Muscle of leg (tissue), 11 donors: ENCODE measurements around the gene CUL7. TPM values are rescaled to one million over a fixed set of nuclear protein-coding genes. Genes with fewer than 3 reads are reported as not detected.
A peak's percentile ranks its signal among the peaks of the same experiment; 100 is the strongest.
"Not testable (repeated sequence)": the region's sequence is repeated elsewhere in the genome, so short reads cannot be mapped to it uniquely, and the experiment has no call there.

Experiments
- DNase-seq: peaks from one replicate; pipeline ENCODE4 v3.0.0; 2013
- H3K27ac ChIP-seq: one replicate; pipeline ENCODE4 v1.5.1; 2013; ENCODE audit warnings: mild to moderate bottlenecking, low read length, control low read depth
- H3K27me3 ChIP-seq: one replicate; pipeline ENCODE4 v1.6.1; 2013; ENCODE audit warnings: low read length; ENCODE audit not compliant: control insufficient read depth, insufficient read depth
- H3K36me3 ChIP-seq: one replicate; pipeline ENCODE4 v1.6.1; 2013; ENCODE audit warnings: low read length; ENCODE audit not compliant: control insufficient read depth, insufficient read depth
- H3K4me1 ChIP-seq: one replicate; pipeline ENCODE4 v1.6.1; 2013; ENCODE audit warnings: low read length; ENCODE audit not compliant: control insufficient read depth, insufficient read depth
- H3K4me3 ChIP-seq: one replicate; pipeline ENCODE4 v1.5.1; 2013; ENCODE audit warnings: low read length, control low read depth
- H3K9me3 ChIP-seq: replicated peaks from 2 replicates; pipeline ENCODE4 v1.6.1; 2013; ENCODE audit warnings: low read depth, low read length; ENCODE audit not compliant: control insufficient read depth
- WGBS: methylation state at CpG from one replicate; pipeline ENCODE4 v1.1.5; 2013; ENCODE audit warnings: missing lambda C conversion rate; ENCODE audit not compliant: insufficient coverage; 5-methylcytosine and 5-hydroxymethylcytosine counted together
- polyA plus RNA-seq, 8 donors: library from polyadenylated mRNA; unstranded; fragments of 120-200 nt; gene quantifications; one replicate each; pipeline versions ENCODE4 v1.2.1 to v1.2.3, GENCODE V29; 2013; ENCODE audit warnings: inconsistent platforms in 1 of 8, low replicate concordance in 1 of 8; ENCODE audit not compliant: insufficient read length in 8 of 8, insufficient read depth in 1 of 8
- total RNA-seq: library from RNA; stranded (reverse); fragments of 120-200 nt; gene quantifications from one replicate; pipeline ENCODE4 v1.2.4, GENCODE V29; 2013

The CUL7 gene
- total and polyA plus RNA-seq, 9 donors, result 35.7 to 49.2 (median 41.4) TPM

DNA sequence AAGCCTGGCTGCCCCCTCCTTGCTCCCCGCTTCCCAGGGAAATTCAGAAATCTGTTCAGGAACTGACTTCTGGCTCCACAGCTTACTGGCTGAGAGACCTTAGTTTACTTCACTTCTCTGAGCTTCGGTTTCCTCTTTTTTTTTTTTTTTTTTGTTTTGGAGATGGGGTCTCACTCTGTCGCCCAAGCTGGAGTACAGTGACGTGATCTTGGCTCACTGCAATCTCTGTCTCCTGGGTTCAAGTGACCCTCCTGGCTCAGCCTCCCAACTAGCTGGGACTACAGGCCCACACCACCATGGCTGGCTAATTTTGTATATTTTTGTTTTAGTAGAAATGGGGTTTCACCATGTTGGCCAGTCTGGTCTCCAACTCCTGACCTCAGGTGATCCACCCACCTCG is 37.4 kb upstream of the CUL7 start:
- Histone ChIP-seq H3K27me3 (no peaks in the 10 kb centered on the region), H3K27ac (peak overlapping the region; percentile 74), H3K4me1 (peaks cover 39% of the 10 kb centered on the region), H3K36me3 (no peaks in the 10 kb centered on the region), H3K9me3 (no peaks in the 10 kb centered on the region), H3K4me3 (no peak overlapping the region)
- peak; percentile 61 for DNase-seq
- WGBS, result 80% methylated on average over 1 of the region's 5 CpGs

DNA sequence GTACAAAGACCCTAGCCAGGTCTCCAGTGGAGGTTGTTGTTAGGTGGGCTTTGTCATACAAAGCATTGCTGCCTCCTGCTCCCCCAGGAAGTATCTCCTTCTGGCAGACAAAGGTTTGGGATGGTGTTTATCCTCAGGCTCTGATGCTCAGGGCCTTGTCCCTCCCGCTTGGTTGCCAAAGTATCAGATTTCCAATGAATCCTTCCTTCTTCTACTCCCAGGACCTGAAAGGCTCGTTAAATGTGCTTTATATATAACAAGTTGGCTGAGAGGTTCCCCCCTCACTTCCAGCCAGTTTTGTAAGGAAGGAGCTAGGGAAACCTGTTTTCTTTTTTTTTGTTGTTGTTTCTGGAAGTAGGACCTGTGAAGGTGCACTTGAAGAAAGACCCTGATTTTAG is 36.9 kb upstream of the CUL7 start:
- no CpG with 5 or more reads among the region's 2 CpGs for WGBS
- Histone ChIP-seq H3K27ac (peak overlapping the region; percentile 74), H3K9me3 (no peaks in the 10 kb centered on the region), H3K4me1 (peaks cover 36% of the 10 kb centered on the region), H3K36me3 (no peaks in the 10 kb centered on the region), H3K27me3 (no peaks in the 10 kb centered on the region), H3K4me3 (no peak overlapping the region)
- peak; percentile 84 for DNase-seq

DNA sequence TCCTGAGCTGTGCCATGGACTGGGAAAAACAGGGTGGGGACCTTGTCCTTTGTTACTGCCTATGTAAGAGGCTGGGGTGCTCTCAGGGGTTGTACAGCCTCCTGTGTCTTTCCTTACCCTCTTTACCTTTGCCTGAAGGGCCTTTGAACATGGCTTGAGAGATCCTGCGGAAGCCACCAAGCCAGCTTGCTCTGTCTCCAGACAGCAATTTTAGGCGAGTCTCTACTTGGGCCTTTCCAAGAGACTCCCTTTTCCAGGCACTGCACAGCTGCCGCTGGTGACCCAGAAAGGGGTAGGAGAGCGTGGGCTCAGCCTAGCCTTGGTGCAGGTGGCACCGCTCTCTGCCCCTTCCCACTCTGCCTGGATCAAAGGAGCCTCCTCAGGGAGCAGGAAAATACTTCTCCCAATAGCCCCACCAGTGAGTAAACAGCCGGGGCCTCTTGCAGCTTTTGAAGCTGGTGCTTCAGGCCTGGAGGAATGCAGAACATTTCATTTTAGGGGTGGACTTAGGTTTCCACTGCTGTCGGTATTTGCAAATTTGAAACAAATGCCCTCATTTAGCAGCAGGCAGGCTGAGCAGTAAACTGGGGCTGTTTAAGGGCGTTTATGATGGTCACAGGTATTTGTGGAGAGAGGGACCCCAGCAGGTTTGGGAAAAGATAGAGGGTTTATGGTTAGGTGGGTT is 36.4 kb upstream of the CUL7 start:
- H3K4me1 ChIP-seq, result peaks cover 36% of the 10 kb centered on the region
- peak overlapping the region; percentile 74 for H3K27ac ChIP-seq
- DNase-seq, result no peak
- no peaks in the 10 kb centered on the region for H3K36me3 ChIP-seq
- H3K27me3 ChIP-seq, result no peaks in the 10 kb centered on the region
- WGBS, result 20% methylated on average over 5 of the region's 8 CpGs
- no peaks in the 10 kb centered on the region for H3K9me3 ChIP-seq
- H3K4me3 ChIP-seq, result no peak overlapping the region

DNA sequence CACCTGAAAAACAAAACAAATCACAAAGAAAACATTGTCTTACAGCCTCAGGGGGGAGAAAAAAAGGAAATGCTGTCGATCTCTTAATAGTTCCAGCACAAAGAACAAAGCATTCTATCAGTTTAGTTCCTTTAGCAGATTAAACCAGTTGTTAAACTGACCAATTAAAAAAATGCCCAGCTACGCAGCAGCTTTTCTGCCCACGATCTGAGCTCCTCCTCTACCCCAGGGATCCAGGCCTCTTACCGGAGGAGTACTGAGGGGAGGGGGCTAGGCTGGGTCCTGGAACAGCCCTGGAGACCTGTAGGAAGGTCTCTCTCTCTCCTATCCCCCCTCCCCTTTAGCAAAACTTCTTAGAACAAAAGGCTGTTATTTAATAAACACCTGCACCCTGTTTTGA is 35.8 kb upstream of the CUL7 start:
- Histone ChIP-seq H3K9me3 (no peaks in the 10 kb centered on the region), H3K4me3 (no peak overlapping the region), H3K36me3 (no peaks in the 10 kb centered on the region), H3K27me3 (no peaks in the 10 kb centered on the region), H3K27ac (peak overlapping the region; percentile 74), H3K4me1 (peaks cover 36% of the 10 kb centered on the region)
- no CpG with 5 or more reads among the region's 4 CpGs for WGBS
- DNase-seq, result no peak

DNA sequence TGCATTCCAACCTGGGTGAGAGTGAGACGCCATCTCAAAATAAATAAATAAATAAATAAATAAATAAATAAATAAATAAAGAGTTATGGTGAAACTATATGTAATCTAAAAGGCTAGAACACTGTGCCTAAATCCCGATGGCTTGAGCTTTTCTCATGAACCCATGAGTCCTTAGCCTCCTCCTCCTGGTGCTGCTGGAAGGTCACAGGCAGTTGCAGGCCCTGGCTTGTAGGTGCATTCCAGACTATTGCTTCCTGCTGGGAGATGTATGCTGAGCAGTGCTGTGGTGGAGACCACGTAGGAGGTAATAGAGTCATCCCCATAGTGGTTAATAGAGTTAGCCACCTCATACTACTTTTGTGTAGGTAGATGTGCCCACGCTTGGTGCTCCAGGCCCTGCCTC is 35.0 kb upstream of the CUL7 start:
- WGBS, result no CpG with 5 or more reads among the region's 4 CpGs

DNA sequence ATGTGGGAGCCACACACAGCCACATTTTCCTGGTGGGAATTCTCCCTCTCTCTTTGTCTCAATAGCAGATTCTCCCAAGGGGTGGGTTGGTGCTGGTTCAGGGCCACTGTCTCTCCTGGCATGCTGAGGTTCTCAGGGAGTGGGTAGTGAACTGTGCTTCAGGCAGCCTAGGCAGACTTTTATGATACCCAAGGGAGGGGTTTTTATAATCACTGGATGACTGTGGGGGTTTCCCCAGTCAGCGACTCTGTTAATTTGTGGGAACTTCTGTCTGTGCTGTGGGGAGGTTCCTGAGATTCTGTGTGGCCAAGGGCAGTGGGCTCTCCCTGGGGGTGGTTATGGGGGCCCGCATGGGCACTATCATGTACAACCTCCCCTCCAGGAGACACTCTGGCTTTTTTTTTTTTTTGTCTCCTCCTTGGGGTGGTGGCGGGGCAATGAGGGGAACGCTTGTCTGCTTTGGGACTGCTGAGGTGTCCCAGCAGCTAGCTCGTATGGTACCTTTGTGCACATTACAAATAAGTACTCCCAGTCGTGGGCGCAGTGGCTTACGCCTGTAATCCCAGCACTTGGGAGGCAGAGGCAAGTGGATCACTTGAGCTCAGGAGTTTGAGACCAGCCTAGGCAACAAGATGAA is 32.5 kb upstream of the CUL7 start:
- no peak overlapping the region for H3K27ac ChIP-seq
- no peaks in the 10 kb centered on the region for H3K9me3 ChIP-seq
- H3K27me3 ChIP-seq, result no peaks in the 10 kb centered on the region
- no peak overlapping the region for H3K4me3 ChIP-seq
- WGBS, result no CpG with 5 or more reads among the region's 8 CpGs
- peaks cover 33% of the 10 kb centered on the region for H3K4me1 ChIP-seq
- no peak for DNase-seq
- no peaks in the 10 kb centered on the region for H3K36me3 ChIP-seq

More for the DNA sequence above, 35.0 kb upstream of the CUL7 start:
- Histone ChIP-seq H3K4me1 (peaks cover 30% of the 10 kb centered on the region), H3K4me3 (no peak overlapping the region), H3K27me3 (no peaks in the 10 kb centered on the region), H3K27ac (no peak overlapping the region), H3K36me3 (no peaks in the 10 kb centered on the region), H3K9me3 (no peaks in the 10 kb centered on the region)
- no peak for DNase-seq

DNA sequence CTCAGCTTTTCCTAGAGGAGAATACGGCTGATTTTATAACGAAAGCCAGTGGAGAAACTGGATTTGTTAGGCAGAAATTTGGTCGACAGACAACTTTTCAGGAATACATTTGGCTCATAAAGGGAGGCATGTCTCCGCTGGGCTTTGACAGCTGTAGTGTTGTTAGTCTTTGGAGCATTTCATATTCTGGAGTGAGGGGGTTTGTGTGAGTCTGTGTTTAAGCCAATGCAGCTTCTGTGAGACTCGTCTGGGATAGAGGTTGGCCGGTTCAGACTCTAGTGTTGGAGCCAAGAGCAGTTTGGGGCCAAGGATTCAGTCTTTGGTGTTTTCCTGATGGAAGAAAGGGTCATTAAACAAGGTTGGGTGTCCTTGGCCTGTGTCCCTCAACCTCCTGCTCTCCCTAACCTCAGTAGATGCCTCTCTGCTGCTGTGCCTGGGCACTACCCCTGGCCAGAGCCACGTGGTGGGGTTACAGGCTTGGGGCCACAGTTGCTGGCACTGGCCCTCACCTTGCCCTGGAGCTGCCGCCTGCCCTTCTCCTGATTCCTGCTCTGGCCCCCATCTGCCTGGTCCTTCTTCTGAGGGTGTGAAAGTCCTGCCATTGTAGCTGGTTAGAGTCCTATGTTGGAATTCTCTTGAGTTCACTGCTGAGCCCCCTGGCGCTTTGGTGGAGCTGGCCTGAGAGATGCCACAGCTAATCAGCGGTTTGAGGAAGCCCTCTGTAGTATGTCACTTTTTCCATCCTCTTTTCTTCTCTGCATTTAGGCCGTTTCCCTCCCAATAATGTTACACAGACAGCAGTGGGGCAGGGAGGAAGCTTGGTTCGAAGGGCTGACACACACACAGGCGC is 29.4 kb upstream of the CUL7 start:
- Histone ChIP-seq H3K9me3 (no peaks in the 10 kb centered on the region), H3K27me3 (no peaks in the 10 kb centered on the region), H3K4me3 (no peak overlapping the region), H3K27ac (peak overlapping the region; percentile 64), H3K4me1 (peaks cover 17% of the 10 kb centered on the region), H3K36me3 (no peaks in the 10 kb centered on the region)
- 33% methylated on average over 7 of the region's 13 CpGs for WGBS
- peak; percentile 93 for DNase-seq

DNA sequence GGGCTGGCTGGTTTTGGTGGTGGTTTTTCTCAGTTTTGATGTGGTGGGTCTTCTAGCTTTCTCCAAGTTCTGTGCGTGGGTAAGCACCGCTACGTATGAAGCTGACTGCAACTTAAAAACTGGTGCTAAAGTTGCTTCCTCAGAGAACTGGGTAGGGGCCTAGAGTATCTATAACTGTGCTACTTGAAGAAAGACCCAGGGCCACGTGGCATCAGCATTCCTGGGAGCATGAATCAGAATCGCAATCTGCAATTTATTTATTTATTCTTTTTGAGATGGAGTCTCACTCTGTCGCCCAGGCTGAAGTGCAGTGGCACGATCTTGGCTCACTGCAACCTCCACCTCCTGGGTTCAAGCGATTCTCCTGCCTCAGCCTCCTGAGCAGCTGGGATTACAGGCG is 28.3 kb upstream of the CUL7 start:
- H3K4me1 ChIP-seq, result peaks cover 28% of the 10 kb centered on the region
- not testable (repeated sequence) for H3K27me3 ChIP-seq, DNase-seq, H3K27ac ChIP-seq, H3K4me3 ChIP-seq, H3K36me3 ChIP-seq, H3K9me3 ChIP-seq
- 94% methylated on average over 5 of the region's 9 CpGs for WGBS

DNA sequence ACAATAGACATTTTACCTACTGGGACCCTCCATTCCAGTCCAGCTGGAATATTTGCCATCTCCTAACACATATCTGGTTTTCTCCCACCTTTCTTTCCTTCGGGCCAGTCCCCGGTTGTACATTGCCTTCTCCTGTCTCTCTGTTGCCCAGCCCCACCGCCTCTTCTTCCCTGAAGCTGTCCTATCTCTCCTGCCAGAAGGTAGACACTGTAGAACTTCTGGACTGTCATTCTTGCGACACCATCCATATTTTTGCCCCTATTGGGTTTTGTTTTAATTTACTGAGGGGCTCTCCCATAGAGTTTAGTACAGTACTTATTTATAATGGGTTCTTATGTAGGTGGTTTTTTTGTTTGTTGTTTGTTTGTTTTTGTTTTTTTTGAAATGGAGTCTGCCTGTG is 27.4 kb upstream of the CUL7 start:
- Histone ChIP-seq H3K4me3 (no peak overlapping the region), H3K36me3 (no peaks in the 10 kb centered on the region), H3K27me3 (no peaks in the 10 kb centered on the region), H3K9me3 (no peaks in the 10 kb centered on the region), H3K4me1 (peaks cover 29% of the 10 kb centered on the region), H3K27ac (no peak overlapping the region)
- no peak for DNase-seq
- WGBS, result 93% methylated on average over 2 of the region's 4 CpGs

DNA sequence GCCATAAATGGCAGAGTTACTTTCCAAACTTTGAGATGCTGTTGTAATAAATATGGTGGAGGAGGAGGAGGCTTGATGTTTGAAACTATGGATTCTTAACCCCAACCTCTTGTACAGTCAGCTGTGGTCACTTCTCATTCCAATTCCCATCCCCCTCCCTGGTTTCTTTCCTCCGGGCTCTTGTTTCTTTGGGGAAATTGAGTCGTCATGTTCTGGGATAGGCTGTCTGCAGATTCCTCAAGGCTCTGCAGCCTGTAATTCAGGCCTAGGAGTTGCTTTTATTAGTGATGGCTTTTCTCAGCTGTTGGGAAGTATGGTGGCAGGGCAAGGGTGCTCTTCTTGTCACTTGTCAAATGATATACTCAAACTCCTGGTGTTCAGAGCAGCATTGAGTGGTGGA is 25.0 kb upstream of the CUL7 start:
- H3K4me3 ChIP-seq, result no peak overlapping the region
- WGBS, result no CpG with 5 or more reads among the region's 2 CpGs
- no peak for DNase-seq

More for the DNA sequence above, 25.0 kb upstream of the CUL7 start:
- Histone ChIP-seq H3K36me3 (peaks cover 11% of the 10 kb centered on the region), H3K27ac (no peak overlapping the region), H3K27me3 (no peaks in the 10 kb centered on the region), H3K9me3 (no peaks in the 10 kb centered on the region), H3K4me1 (peaks cover 39% of the 10 kb centered on the region)
